ENCODE measurements around the gene ZNF512. TPM values are rescaled to one million over a fixed set of nuclear protein-coding genes. Genes with fewer than 3 reads are reported as not detected.

Gene ZNF512
- total RNA-seq, 1 donor from 2014 or later, result 64.7 TPM

DNA sequence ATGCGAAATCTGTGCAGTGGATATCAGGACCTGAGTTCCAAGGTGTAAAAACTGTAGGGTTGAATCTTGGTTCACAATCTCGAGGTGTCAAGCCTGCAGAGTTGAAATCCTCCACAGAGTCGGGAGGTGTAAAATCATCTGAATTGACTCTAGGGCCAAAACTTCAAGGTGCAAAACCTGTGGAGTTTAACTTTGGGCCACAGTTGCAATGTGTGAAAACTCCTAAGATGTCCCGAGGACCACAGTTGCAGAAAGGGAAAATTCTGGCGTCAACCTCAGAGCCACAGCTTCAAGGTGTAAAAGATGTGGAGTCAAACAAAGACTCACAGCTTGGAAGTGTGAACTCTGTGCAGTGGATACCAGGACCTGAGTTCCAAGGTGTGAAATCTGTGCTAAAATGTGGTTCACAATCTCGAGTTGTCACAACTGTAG, 9.8 kb upstream of the ZNF512 start:
- Mint-ChIP-seq H3K36me3 (no peaks in the 10 kb centered on the region), H3K27me3 (peaks cover 29% of the 10 kb centered on the region), H3K27ac (no peak overlapping the region), H3K4me3 (no peak overlapping the region), H3K9me3 (peaks cover 12% of the 10 kb centered on the region), H3K4me1 (ENCODE audit: unreplicated experiment) (no peaks in the 10 kb centered on the region)
- DNase-seq (ENCODE audit: extremely low spot score, unreplicated experiment), result no peak
- TF ChIP-seq, protein P1, sequence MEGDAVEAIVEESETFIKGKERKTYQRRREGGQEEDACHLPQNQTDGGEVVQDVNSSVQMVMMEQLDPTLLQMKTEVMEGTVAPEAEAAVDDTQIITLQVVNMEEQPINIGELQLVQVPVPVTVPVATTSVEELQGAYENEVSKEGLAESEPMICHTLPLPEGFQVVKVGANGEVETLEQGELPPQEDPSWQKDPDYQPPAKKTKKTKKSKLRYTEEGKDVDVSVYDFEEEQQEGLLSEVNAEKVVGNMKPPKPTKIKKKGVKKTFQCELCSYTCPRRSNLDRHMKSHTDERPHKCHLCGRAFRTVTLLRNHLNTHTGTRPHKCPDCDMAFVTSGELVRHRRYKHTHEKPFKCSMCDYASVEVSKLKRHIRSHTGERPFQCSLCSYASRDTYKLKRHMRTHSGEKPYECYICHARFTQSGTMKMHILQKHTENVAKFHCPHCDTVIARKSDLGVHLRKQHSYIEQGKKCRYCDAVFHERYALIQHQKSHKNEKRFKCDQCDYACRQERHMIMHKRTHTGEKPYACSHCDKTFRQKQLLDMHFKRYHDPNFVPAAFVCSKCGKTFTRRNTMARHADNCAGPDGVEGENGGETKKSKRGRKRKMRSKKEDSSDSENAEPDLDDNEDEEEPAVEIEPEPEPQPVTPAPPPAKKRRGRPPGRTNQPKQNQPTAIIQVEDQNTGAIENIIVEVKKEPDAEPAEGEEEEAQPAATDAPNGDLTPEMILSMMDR (conservative IDR thresholded peaks at IDR 0.05), result no peak

DNA sequence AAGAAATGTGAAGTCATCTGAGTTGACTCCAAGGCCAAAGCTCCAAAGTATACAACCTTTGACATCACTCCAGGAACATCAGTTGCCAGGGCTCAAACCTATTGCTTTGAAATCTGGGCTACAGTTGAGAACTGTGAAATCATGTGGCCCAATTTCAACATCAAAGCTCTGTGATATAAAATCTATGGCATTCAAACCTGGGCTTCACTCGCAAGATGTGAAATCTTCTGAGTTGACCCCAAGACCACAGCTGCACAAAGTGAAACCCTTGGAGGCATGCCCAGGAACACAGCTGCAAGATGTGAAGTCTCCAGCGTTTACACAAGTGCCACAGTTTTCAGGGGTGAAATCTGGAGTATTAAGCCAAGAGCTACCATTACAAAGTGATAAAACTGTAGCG, 9.4 kb upstream of the ZNF512 start:
- H3K36me3 Mint-ChIP-seq, result no peaks in the 10 kb centered on the region
- no peak overlapping the region for H3K27ac Mint-ChIP-seq
- no peak overlapping the region for H3K4me3 Mint-ChIP-seq
- peaks cover 25% of the 10 kb centered on the region for H3K27me3 Mint-ChIP-seq
- no peak for DNase-seq (ENCODE audit: extremely low spot score, unreplicated experiment)
- no peaks in the 10 kb centered on the region for H3K4me1 Mint-ChIP-seq (ENCODE audit: unreplicated experiment)
- TF ChIP-seq, protein P1 (conservative IDR thresholded peaks at IDR 0.05), result no peak
- H3K9me3 Mint-ChIP-seq, result peaks cover 12% of the 10 kb centered on the region

DNA sequence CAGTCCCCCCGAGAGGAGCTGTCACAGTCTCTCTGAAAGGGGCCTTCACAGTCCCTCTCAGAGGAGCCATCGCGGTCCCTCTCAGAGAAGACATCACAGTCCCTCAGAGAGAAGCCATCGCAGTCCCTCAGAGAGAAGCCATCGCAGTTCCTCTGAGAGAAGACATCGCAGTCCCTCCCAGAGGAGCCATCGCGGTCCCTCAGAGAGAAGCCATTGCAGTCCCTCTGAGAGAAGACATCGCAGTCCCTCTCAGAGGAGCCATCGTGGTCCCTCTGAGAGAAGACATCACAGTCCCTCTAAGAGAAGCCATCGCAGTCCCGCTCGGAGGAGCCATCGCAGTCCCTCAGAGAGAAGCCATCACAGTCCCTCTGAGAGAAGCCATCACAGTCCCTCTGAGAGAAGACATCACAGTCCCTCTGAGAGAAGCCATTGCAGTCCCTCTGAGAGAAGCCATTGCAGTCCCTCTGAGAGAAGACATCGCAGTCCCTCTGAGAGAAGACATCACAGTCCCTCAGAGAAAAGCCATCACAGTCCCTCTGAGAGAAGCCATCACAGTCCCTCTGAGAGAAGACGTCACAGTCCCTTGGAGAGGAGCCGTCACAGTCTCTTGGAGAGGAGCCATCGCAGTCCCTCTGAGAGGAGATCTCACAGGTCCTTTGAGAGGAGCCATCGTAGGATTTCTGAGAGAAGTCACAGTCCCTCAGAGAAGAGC, 1.3 kb upstream of the ZNF512 start:
- peaks cover 7% of the 10 kb centered on the region for H3K27me3 Mint-ChIP-seq
- peak overlapping the region; percentile 99 for H3K4me3 Mint-ChIP-seq

DNA sequence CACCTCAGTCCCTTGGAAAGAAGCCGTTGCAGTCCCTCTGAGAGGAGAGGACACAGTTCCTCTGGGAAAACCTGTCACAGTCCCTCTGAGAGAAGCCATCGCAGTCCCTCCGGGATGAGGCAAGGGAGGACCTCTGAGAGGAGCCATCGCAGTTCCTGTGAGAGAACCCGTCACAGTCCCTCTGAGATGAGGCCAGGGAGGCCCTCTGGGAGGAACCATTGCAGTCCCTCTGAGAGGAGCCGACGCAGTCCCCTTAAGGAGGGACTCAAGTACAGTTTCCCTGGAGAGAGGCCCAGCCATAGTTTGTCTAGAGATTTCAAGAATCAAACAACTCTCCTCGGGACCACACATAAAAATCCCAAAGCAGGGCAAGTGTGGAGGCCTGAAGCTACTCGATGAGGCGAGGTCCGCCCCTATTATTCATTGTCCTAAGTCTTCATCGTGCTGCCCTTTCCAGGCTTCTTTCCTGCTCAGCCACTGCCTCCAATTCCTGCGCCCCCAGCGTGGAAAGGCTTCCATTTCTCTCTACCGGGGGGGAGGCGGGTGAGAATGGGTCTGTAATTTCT, 630 bp upstream of the ZNF512 start:
- H3K27me3 Mint-ChIP-seq, result peaks cover 7% of the 10 kb centered on the region
- peak overlapping the region; percentile 97 for H3K27ac Mint-ChIP-seq
- H3K36me3 Mint-ChIP-seq, result peaks cover 36% of the 10 kb centered on the region
- DNase-seq (ENCODE audit: extremely low spot score, unreplicated experiment), result no peak
- peaks cover 9% of the 10 kb centered on the region for H3K9me3 Mint-ChIP-seq
- peak overlapping the region; percentile 99 for H3K4me3 Mint-ChIP-seq
- H3K4me1 Mint-ChIP-seq (ENCODE audit: unreplicated experiment), result peaks cover 16% of the 10 kb centered on the region
- TF ChIP-seq, protein P1 (conservative IDR thresholded peaks at IDR 0.05), result no peak

More for the DNA sequence above, 1.3 kb upstream of the ZNF512 start:
- TF ChIP-seq, protein P1 (conservative IDR thresholded peaks at IDR 0.05), result no peak
- Mint-ChIP-seq H3K27ac (no peak overlapping the region), H3K9me3 (peaks cover 6% of the 10 kb centered on the region), H3K36me3 (peaks cover 33% of the 10 kb centered on the region), H3K4me1 (ENCODE audit: unreplicated experiment) (peaks cover 16% of the 10 kb centered on the region)
- no peak for DNase-seq (ENCODE audit: extremely low spot score, unreplicated experiment)

DNA sequence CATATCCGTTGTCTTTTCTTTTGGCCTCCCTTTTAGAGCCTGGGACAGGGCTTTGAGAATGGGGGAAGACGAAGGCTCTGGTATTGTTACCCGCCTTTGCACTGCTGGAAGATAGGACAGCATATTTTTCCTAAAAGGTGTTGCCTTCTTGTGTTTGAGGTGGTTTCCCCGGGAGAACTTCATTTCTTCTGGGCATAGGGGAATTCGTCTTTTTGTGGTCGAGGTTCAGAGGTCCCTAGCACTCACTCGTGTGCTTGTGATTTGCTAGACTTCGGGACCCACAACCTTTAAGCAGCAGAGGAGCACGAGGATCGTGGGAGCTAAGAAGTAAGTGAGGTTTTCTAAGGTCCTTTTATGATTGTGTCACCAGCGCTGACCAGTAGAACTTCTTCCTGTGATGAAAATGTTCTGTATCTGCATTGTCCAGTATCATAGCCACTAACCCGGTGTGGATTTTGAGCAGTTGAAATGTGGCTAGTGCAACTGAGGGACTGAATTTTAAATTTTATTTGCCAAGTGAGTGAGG, 611 bp downstream of the ZNF512 start:
- TF ChIP-seq, protein P1 (conservative IDR thresholded peaks at IDR 0.05), result no peak
- H3K4me1 Mint-ChIP-seq (ENCODE audit: unreplicated experiment), result peaks cover 16% of the 10 kb centered on the region

More for the DNA sequence above, 611 bp downstream of the ZNF512 start:
- Mint-ChIP-seq H3K4me3 (peak overlapping the region; percentile 99), H3K27me3 (peaks cover 2% of the 10 kb centered on the region), H3K36me3 (peaks cover 40% of the 10 kb centered on the region), H3K27ac (peak overlapping the region; percentile 97), H3K9me3 (peaks cover 7% of the 10 kb centered on the region)
- no peak for DNase-seq (ENCODE audit: extremely low spot score, unreplicated experiment)

Data from type B pancreatic cell (in vitro differentiated cells).